GM19099 (cell line): ENCODE data around the gene TM7SF2.
A peak's percentile ranks its signal among the peaks of the same experiment; 100 is the strongest.

Source experiments
- POLR2A ChIP-seq: IDR thresholded peaks from 3 replicates; pipeline ENCODE4 v1.6.1; 2011; ENCODE audit warnings: low read depth; ENCODE audit not compliant: insufficient read length; ENCODE audit errors: extremely low read depth

The TM7SF2 gene

GRCh38 chr11:65084598-65085375 lies 26.9 kb upstream of the TM7SF2 start:
- no peak for TF ChIP-seq POLR2A

DNA sequence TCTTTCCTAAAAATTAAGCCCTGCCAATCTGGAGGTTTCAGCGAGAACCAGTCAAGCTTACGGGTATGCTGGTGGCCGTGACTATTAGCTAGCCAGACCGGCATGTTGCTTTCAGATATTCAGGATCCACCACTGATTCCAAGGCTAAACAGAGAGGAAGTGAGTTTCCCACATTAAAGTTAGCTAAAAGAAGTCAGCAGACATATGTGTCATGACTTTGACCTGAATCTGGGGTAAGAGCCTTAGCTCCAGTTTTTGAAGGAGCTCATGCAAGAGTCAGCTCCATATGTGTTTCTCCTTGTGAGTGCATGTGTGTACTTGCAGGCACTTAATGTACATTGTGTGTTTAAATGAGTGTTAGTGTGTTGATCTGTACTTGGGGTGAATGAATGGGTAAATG lies 26.2 kb upstream of the TM7SF2 start:
- TF ChIP-seq POLR2A, result no peak

- no peak for TF ChIP-seq POLR2A
Observed at GRCh38 chr11:65086809-65087208, 24.9 kb upstream of the TM7SF2 start.

GRCh38 chr11:65087216-65087615 lies 24.5 kb upstream of the TM7SF2 start:
- TF ChIP-seq POLR2A, result no peak

DNA sequence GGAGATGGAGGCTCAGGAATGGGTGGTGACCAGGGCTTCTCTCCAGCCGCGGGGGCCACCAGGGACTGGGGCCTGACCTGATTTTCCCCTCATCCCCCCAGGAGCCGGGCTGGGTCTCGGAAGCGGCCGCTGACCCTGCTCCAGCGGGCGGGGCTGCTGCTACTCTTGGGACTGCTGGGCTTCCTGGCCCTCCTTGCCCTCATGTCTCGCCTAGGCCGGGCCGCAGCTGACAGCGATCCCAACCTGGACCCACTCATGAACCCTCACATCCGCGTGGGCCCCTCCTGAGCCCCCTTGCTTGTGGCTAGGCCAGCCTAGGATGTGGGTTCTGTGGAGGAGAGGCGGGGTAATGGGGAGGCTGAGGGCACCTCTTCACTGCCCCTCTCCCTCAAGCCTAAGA lies 23.8 kb upstream of the TM7SF2 start:
- no peak for TF ChIP-seq POLR2A

GRCh38 chr11:65089621-65090020 lies 22.1 kb upstream of the TM7SF2 start:
- no peak for TF ChIP-seq POLR2A

- TF ChIP-seq POLR2A, result no peak
Observed at GRCh38 chr11:65090628-65091027, 21.0 kb upstream of the TM7SF2 start.

DNA sequence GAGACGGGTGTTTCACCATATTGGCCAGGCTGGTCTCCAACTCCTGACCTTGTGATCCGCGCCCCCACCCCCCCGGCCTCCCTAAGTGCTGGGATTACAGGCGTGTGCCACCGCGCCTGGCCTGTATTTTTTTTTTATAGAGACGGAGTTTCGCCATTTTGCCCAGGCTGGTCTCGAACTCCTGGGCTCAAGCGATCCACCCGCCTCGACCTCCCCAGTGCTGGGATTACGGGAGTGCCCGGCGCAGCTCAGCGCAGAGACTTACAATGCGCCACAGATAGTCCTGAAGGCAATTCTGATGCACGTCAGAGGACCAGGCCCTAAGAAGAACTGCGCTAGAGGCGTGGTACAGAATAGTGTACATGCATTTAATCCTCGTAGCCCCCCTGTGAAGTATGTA lies 16.2 kb upstream of the TM7SF2 start:
- no peak for TF ChIP-seq POLR2A

GRCh38 chr11:65095974-65096806 lies 15.5 kb upstream of the TM7SF2 start, which contains the start of gene VPS51:
VPS51 (plus strand) TSS chr11:65096214; CDS start chr11:65096251, 37 bp downstream.
- TF ChIP-seq POLR2A, result peak; percentile 90

DNA sequence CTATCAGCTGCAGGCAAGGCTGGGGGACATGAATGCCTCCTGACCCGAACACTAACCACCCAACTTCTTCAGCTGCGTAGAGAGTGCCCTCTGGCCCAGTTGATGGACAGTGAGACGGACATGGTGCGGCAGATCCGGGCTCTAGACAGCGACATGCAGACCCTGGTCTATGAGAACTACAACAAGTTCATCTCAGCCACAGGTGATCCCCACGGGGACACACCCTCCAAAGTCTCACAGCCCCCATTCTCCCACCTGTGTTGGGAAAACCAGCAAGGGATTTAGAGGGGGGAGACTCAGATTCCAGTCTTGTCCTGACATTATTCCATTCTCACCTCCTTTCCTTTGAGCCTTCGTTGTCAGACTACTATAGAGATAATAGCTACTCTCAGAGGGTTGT lies 14.7 kb upstream of the TM7SF2 start:
- TF ChIP-seq POLR2A, result no peak

GRCh38 chr11:65100674-65101350 lies 10.9 kb upstream of the TM7SF2 start:
- TF ChIP-seq POLR2A, result no peak

- TF ChIP-seq POLR2A, result no peak
Observed at GRCh38 chr11:65102142-65103095, 9.3 kb upstream of the TM7SF2 start.

DNA sequence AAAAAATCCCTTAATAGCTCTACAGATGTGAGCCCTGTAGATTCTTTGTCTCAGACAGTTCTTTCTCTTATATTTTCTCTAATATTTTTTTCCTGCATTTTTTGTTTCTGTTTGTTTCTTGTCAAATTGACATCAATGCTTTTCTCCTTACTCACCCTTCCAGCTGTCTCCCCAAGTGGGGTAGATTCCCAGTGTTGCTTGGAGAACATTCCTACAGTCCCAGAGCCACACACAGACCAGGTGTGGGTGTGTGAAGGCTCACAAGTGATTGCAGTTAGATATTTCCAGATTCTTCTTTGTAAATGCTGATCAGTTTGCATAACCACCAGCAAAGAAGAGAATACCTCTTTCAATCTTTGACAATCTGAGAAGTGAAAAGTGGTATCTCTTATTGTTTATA lies 8.2 kb upstream of the TM7SF2 start:
- TF ChIP-seq POLR2A, result no peak

- no peak for TF ChIP-seq POLR2A
Observed at GRCh38 chr11:65104628-65105027, 7.0 kb upstream of the TM7SF2 start.
